T follicular helper cell (primary cell): ENCODE data around the gene CATSPERD.
"Not testable (repeated sequence)": the region's sequence is repeated elsewhere in the genome, so short reads cannot be mapped to it uniquely, and the experiment has no call there.

Experiments
- DNase-seq: peaks from one replicate; pipeline ENCODE4 v3.0.0-alpha.2; 2020; ENCODE audit warnings: low read depth

CATSPERD gene

DNA sequence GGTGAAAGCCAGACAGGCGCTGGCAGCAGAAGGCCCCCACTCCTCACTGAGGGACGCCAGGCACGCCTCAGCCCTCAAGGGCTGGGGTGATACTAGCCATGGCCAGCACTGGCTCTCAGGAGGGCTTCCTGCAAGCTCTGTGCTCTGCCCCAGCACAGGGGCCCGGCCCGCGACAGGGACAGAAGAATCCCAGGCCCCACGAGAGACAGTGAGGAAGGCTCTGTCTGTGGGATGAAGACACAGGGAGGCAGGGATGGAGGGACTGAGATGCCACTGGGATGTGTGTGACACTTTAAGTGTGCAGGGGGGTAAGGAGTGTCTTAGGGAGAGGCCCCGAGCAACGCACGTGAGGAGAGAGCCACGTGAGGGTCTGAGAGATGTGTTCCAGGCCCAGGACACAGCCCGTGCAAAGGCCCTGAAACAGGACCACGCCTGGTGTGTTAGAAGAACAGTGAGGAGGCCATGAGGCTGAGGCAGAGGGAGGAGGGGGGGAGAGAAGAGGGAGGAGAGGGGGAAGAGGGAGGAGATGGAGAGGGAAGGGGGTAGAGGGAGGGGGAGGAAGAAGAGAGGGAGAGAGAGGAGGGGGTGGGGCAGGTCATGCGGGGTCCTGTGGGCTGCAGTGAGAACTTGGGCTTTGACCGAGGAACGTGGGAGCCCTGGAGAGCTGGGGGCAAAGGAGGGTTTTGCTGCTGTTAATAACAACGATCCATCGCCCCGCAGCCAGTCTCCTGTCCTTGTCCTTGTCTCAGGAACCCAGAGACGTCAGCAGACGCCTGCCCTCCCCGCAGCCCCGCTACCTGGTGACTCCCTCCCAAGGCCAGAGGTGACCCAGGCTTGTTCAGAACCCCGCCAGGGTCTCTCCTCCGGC lies 23.2 kb upstream of the CATSPERD start:
- DNase-seq = no peak

DNA sequence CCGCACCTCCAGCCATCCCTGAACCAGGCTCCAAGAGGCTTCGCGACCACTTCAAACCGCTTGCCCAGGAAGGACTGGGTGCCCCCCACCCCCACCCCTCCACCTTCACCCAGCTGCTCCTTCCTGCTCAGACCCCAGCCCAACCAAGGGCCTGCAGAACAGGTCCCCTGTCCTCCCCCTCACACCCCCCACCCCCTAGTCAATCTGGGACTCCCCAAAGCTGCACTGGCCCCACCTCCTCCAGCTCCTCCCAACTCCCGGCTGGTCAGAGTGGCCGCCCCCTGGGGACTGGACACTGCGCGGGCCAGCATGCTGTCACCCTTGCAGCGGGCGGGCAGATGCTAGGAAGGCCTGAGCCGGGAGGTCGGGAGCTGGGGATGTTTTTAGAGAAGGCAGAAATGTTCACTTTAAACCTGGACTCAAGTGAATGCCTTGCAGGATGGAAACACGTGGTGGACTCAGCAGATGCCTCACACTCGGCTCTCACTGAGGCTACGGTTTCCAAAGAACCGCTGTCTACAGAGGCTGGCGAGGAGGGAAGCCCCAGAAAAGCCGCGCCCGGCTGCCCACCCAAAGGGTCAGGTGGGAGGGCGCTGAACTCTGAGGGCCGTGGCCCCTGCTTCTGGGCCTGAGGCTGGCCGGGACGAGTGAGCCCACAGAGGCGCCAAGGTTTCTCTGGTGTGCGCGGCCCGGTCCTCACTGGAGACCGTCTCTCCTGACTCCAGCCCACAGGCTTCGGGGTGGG lies 22.4 kb upstream of the CATSPERD start:
- no peak for DNase-seq

DNA sequence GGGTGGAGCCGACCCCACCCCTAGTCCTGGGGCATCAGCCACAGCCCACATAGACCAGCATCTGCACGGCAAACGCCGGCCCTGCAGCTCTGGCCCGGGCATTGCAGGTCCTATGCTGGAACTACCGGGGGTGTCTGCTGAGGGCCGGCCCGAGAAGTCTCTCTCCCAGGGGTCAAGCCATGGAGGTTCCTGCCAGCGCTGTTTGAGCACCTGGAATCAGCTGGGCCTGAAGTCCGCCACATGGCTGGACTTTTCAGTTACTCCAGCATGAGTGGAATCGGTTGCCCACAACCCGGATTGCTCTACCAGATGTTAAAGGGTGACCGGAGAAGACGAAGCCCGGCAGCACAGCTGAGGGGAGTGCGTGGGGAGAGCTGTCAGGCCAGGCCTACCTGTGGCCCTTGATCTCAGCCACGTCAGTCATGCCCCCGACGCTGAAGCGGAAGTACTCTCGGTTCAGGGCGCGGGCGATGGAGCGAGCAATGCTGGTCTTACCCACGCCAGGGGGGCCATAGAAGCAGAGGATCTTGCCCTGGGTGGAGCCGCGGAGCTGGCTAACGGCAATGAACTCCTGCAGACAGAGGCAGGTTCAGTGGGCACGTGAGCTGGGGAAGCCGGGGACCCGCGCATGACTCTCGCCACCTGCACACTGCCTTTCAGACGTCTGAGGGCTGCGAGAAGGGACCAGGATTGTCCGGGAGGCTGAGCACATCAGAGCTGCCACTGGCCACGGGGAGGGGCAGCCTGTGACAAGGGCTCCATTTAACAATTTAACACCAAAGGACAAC lies 21.6 kb upstream of the CATSPERD start:
- no peak for DNase-seq

DNA sequence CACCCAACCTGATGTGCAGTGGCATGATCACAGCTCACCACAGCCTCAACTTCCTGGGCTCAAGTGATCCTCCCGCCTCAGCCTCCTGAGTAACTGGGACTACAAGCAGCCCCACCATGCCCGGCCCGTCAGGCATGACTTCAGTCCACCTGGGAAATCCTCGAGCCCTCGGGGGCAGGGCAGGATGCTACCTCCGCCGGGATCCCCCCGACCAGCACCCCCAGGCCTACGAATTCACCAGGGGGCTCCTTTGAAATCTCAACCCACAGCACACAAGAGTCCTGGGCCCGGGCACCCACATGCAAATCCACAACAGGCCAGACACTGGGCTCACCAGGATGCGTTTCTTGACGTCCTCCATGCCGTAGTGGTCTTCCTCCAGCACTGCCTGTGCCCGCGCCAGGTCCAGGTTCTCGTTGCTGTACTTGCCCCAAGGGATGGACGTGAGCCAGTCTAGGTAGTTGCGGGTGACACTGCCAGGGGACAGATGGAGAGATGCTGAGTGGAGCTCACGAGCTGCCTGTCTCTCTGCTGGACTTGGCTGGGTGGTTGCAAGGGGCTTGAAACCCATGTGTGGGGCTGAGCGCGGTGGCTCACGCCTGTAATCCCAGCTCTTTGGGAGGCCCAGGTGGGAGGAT lies 19.9 kb upstream of the CATSPERD start:
- no peak for DNase-seq

GRCh38 chr19:5702053-5702410 lies 18.4 kb upstream of the CATSPERD start:
- DNase-seq = not testable (repeated sequence)

DNA sequence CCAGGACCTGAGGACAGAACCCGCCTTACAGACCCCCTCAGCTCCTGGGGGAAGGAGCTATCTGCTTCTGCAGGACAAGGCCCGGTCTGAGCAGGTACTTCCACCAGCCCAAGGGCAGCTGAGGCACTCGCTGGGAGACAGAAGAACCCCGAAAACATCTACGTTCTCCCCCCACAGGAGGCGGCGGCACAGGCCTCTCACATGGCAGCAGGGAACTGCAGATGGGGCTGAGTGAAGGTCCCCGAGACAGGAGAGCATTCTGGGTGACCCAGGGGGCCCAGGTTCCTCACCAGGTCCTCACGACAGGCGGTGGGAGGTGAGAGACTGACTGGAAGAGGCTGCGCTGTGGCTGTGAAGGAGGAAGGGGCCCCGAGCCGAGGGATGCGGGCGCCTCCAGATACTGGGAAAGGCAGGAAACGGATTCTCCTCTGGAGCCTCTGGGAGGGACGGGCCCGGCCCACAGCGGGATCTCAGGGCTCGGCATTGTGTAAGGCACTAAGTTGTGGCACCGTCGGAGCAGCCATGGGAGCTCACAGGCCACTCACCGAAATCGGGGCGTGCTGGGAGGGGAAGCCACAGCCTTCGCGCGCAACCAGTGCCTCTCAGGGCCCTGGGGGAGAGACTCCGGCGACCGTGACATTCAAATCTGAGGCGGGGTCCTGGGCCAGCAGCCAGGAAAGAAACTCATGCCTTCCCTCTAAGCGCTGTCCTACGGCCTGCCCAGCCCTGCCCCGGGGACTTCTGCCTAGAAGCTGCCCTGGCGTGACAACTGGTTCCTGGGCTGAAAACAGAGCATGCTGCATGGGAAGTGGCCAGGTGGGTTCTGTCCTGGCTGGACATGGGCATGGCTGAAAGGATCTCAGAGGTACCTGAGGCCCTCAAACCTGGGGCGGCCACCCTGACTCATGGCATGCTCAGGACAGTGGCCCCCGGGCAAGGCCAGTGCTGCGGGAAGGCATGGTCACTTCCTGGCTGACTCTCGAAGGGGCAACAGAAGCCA lies 16.3 kb upstream of the CATSPERD start:
- no peak for DNase-seq

DNA sequence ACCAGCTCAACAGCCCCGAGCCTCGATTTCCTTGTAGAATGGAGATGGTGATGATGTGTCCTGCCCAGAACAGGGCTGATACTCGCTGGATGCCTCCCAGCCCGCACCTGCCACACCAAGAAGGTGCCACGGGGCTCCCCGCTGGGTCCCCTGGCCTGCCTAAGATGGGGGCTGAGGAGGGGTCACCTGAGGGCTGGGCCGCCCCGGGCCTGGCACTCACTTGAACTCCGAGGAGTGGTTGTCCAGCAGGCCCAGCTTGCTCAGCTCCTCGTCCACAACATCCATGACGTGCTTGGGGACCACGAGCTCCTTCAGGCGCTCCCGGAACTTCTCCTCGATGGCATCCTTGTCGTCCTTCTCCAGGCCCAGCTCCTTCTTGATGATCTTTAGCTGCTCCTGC lies 14.9 kb upstream of the CATSPERD start:
- DNase-seq = no peak

- no peak for DNase-seq
These were observed 13.4 kb upstream of the CATSPERD start for GRCh38 chr19:5706876-5707573.

- no peak for DNase-seq
These were observed 12.6 kb upstream of the CATSPERD start for GRCh38 chr19:5707576-5708575.

- no peak for DNase-seq
These were observed 9.4 kb upstream of the CATSPERD start for GRCh38 chr19:5711025-5711424.

- no peak for DNase-seq
These were observed 8.7 kb upstream of the CATSPERD start for GRCh38 chr19:5711713-5712161.

GRCh38 chr19:5713228-5713627 lies 7.2 kb upstream of the CATSPERD start:
- DNase-seq = no peak

DNA sequence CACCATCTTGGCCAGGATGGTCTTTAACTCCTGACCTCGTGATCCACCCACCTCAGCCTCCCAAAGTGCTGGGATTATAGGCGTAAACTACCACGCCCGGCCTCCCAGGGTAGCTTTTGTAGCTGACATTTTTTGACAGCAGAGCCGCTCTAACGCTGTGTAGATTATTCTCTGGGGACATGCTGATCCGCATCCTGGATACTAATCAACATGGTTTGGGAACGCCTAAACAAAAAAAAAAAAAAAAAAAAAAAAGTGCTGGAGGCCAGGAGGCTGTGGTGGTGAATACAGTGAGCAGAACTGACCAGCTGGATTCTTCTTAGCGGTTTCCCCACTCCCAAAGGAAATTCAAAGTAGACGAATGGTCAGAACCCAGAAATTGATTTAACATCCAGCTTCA lies 5.6 kb upstream of the CATSPERD start:
- no peak for DNase-seq

GRCh38 chr19:5717215-5717935 lies 3.1 kb upstream of the CATSPERD start:
- DNase-seq = no peak

DNA sequence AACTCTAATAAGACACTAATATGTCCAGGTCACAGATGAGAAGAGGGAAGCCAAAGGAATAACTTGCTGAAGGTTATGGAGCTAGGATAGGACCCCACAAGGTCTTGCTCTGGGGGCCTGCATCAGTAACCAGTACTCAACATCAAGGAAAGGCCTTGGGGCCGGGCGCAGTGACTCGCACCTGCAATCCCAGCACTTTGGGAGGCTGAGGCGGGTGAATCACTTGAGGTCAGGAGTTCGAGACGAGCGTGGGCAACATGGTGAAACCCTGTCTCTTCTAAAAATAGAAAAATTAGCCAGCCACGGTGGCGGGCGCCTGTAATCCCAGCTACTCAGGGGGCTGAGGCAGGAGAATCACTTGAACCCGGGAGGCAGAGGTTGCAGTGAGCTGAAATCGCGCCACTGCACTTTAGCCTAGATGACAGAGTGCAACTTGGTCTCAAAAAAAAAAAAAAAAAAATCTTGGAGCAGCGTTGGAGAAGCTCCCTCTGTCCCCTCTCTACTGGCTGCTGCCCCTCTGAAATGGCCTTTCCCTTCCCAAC lies 2.3 kb upstream of the CATSPERD start:
- no peak for DNase-seq

GRCh38 chr19:5718579-5719273 lies 1.7 kb upstream of the CATSPERD start:
- DNase-seq = no peak

DNA sequence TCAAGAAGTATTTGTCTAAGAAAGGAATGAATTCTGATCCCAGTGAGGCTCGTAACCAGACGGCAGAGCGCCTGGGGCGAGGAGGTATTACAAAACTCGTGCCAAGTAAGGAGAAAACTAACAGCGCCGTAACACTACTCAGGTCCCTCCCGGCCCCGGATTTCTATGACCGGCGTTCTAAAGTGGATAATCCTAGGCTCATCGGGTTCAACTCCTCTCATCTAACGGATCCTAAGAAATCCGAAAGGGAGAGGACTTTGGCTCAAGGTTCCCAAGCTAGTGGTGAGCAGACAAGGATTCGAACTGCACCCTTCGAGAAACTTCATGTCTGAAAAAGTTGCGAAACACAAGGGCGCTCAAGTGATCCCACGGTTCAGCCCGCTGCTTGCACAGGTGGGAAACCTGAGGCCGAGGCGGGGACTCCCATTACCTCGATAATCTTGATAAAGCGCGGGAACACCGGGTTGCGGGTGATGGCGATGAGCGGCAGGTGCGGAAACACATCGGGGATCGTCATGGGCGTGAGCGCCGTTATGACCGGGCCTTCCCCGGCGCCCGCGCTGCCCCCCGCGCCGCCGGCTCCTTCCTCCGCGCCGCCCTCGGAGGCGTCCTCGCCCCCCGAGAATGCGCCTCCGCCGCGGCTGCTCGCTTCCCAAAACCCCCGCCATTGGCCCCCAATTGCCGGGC lies 1.0 kb upstream of the CATSPERD start:
- no peak for DNase-seq
